Measurements from ENCODE around the gene ALDH3B2. TPM values are rescaled to one million over a fixed set of nuclear protein-coding genes. Genes with fewer than 3 reads are reported as not detected.
A peak's percentile ranks its signal among the peaks of the same experiment; 100 is the strongest.

Gene ALDH3B2
- total and polyA plus RNA-seq, 4 donors: 1.1 to 4.8 (median 2.5) TPM

- 74 to 81% methylated on average over 15 of the region's 15 CpGs for WGBS, 2 donors
- Histone ChIP-seq H3K27me3 (ENCODE audit: control insufficient read depth in 3 of 3, insufficient read depth in 3 of 3, low read length in 2 of 3) (peaks cover 0 to 4% (median 0%) of the 10 kb centered on the region in 3 donors), H3K27ac (ENCODE audit: low read depth in 1 of 2, low read length in 1 of 2) (no peak overlapping the region), H3K9ac (ENCODE audit: insufficient read depth in 1 of 2, low read length in 2 of 2) (no peak overlapping the region), H3K36me3 (ENCODE audit: control insufficient read depth in 4 of 4, insufficient read depth in 4 of 4, low read length in 4 of 4) (no peaks in the 10 kb centered on the region), H3K9me3 (ENCODE audit: control insufficient read depth in 4 of 4, insufficient read depth in 3 of 4, low read length in 3 of 4) (peaks cover 0 to 5% (median 0%) of the 10 kb centered on the region in 4 donors), H3K4me3 (no peak overlapping the region), H3K4me1 (ENCODE audit: control insufficient read depth in 5 of 5, insufficient read depth in 5 of 5, low read length in 5 of 5) (peaks cover 0 to 4% (median 0%) of the 10 kb centered on the region in 5 donors)
- no peak for TF ChIP-seq CTCF (IDR thresholded peaks at IDR 0.05; ENCODE audit: control extremely low read depth, extremely low read depth)
- ATAC-seq (ENCODE audit: insufficient read depth, low FRiP score): no peak
- DNase-seq: no peak
Measured at GRCh38 chr11:67652965-67653845, 21.2 kb downstream of the ALDH3B2 start.

GRCh38 chr11:67651976-67652781 lies 22.2 kb downstream of the ALDH3B2 start:
- Histone ChIP-seq H3K4me3 (no peak overlapping the region), H3K9ac (ENCODE audit: insufficient read depth in 1 of 2, low read length in 2 of 2) (no peak overlapping the region), H3K36me3 (ENCODE audit: control insufficient read depth in 4 of 4, insufficient read depth in 4 of 4, low read length in 4 of 4) (no peaks in the 10 kb centered on the region), H3K4me1 (ENCODE audit: control insufficient read depth in 5 of 5, insufficient read depth in 5 of 5, low read length in 5 of 5) (peaks cover 0 to 4% (median 0%) of the 10 kb centered on the region in 5 donors), H3K27ac (ENCODE audit: low read depth in 1 of 2, low read length in 1 of 2) (no peak overlapping the region), H3K27me3 (ENCODE audit: control insufficient read depth in 3 of 3, insufficient read depth in 3 of 3, low read length in 2 of 3) (peaks cover 0 to 4% (median 0%) of the 10 kb centered on the region in 3 donors), H3K9me3 (ENCODE audit: control insufficient read depth in 4 of 4, insufficient read depth in 3 of 4, low read length in 3 of 4) (peaks cover 0 to 5% (median 0%) of the 10 kb centered on the region in 4 donors)
- DNase-seq: peak in 2 of 3 donors; percentile 30 to 45
- 58 to 61% methylated on average over 13 of the region's 13 CpGs for WGBS, 2 donors
- ATAC-seq (ENCODE audit: insufficient read depth, low FRiP score): no peak
- TF ChIP-seq CTCF (IDR thresholded peaks at IDR 0.05; ENCODE audit: control extremely low read depth, extremely low read depth): no peak

- no peak for TF ChIP-seq CTCF (IDR thresholded peaks at IDR 0.05; ENCODE audit: control extremely low read depth, extremely low read depth)
- Histone ChIP-seq H3K27me3 (ENCODE audit: control insufficient read depth in 3 of 3, insufficient read depth in 3 of 3, low read length in 2 of 3) (peaks cover 0 to 4% (median 0%) of the 10 kb centered on the region in 3 donors), H3K4me1 (ENCODE audit: control insufficient read depth in 5 of 5, insufficient read depth in 5 of 5, low read length in 5 of 5) (peaks cover 0 to 4% (median 0%) of the 10 kb centered on the region in 5 donors), H3K4me3 (no peak overlapping the region), H3K9me3 (ENCODE audit: control insufficient read depth in 4 of 4, insufficient read depth in 3 of 4, low read length in 3 of 4) (peaks cover 0 to 5% (median 0%) of the 10 kb centered on the region in 4 donors), H3K9ac (ENCODE audit: insufficient read depth in 1 of 2, low read length in 2 of 2) (no peak overlapping the region), H3K27ac (ENCODE audit: low read depth in 1 of 2, low read length in 1 of 2) (no peak overlapping the region), H3K36me3 (ENCODE audit: control insufficient read depth in 4 of 4, insufficient read depth in 4 of 4, low read length in 4 of 4) (no peaks in the 10 kb centered on the region)
- no peak for DNase-seq
- ATAC-seq (ENCODE audit: insufficient read depth, low FRiP score): no peak
- 75 to 82% methylated on average over 22 of the region's 22 CpGs for WGBS, 2 donors
Measured at GRCh38 chr11:67649634-67650510, 24.6 kb downstream of the ALDH3B2 start.
